Activated T-cell treated with anti-CD3 and anti-CD28 coated beads for 1 hour (primary cell): ENCODE data around the gene CAPN13.

Source experiments
- DNase-seq: peaks from one replicate; pipeline ENCODE4 v3.0.0-alpha.2; 2020; ENCODE audit warnings: low read depth

Gene CAPN13, protein sequence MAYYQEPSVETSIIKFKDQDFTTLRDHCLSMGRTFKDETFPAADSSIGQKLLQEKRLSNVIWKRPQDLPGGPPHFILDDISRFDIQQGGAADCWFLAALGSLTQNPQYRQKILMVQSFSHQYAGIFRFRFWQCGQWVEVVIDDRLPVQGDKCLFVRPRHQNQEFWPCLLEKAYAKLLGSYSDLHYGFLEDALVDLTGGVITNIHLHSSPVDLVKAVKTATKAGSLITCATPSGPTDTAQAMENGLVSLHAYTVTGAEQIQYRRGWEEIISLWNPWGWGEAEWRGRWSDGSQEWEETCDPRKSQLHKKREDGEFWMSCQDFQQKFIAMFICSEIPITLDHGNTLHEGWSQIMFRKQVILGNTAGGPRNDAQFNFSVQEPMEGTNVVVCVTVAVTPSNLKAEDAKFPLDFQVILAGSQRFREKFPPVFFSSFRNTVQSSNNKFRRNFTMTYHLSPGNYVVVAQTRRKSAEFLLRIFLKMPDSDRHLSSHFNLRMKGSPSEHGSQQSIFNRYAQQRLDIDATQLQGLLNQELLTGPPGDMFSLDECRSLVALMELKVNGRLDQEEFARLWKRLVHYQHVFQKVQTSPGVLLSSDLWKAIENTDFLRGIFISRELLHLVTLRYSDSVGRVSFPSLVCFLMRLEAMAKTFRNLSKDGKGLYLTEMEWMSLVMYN

DNA sequence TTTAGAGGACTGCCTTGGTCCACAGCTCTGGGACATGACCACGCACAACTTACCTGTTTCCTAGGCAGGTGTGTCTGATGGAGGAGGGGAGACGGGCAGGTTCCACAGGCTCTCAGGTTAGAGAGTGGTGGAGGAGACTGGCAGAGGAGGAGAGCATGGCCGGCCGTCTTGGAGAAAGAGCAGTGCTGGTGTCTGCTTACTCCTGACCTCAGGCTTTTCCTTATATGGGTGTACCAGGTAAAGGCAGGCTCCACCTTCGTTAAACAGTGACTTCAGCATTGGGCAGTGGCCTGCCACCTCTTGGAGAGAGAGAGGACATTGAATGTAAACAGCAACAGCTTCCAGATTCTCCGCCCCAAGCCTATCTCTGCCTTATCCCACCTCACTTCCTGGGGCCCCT is at the start of gene CAPN13:
TSS of gene CAPN13 (minus strand) at position 198 of the 400 bp plus-strand sequence. CDS start 20,121 bp downstream, outside the sequence.
- DNase-seq = no peak

DNA sequence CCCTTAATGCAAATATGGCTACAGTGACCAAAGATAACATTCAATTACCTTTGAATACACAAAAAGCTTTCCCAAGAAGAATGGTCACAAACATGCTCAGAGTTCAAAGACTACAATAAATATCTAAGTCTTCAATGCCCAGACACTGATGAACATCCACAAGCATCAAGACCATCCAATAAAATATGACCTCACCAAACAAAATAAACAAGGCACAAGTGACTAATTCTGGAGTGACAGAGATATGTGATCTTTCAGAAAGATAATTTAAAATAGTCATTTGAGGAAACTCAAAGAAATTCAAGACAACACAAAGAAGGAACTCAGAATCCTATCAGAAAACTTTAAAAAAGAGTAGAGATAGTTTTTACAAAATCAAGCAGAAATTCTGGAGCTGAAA is 40.6 kb upstream of the CAPN13 start:
- no peak for DNase-seq

- DNase-seq = no peak
Observed at GRCh38 chr2:30847329-30847728, 40.1 kb upstream of the CAPN13 start.

DNA sequence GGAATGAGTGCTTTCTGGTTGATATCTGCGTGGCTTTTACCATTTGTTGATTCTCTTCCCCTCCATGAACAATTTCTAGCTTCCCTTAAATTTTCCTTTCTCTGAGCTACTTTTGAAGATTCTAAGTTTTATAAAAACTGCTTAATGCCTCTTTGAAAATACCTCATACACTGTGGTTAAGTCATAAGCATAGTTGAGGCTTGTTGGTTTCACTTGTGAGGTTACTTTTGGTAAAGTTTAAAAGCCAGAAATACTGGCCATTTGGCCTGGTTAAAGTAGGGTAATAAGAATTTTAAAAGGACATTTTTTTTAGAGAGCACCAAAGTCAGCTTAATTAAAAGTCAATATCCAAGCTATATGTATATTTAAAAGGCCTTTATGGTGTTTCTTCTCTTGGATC is 21.3 kb upstream of the CAPN13 start:
- no peak for DNase-seq

- DNase-seq = no peak
Observed at GRCh38 chr2:30826916-30827315, 19.7 kb upstream of the CAPN13 start.

- DNase-seq = no peak
Observed at GRCh38 chr2:30826481-30826880, 19.2 kb upstream of the CAPN13 start.

DNA sequence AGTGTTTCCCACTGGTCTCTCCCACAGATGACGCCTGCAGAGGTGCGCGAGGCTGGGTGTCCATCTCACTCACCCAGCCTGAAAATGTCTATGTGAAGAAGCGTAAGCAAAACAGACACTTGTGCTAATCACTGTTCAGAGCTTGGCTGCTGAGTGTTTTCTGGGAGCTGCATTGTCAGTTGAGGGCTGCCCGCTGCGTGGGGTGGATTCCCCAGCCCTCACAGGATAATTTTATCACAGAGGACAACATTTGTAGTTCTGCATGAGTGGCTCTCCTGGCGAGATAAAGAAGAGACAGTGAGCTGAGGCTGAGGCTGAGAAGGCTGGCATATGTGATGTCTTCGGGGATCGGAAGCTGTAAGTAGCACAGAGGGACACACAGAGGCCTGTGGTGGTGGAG is 16.2 kb upstream of the CAPN13 start:
- DNase-seq = no peak

DNA sequence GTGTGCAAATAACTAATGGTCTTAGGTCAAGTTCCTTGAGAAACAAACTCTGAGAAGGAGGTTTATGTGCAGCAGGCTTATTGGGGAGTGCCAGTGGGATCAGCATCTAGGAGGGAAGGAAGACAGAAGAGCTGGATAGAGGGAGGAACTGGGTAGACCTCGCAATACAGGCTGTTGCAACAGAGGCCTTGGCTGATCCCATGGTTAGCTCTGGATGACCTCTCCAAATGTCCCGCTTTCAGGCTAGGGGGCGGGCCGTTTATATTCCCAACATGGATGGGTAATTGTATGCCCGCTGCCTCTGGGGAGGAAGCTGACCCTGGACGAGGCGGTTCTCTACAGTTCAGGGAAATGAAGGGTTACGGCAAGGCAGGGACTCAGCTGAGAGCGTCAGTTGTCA is 14.7 kb upstream of the CAPN13 start:
- DNase-seq = no peak

DNA sequence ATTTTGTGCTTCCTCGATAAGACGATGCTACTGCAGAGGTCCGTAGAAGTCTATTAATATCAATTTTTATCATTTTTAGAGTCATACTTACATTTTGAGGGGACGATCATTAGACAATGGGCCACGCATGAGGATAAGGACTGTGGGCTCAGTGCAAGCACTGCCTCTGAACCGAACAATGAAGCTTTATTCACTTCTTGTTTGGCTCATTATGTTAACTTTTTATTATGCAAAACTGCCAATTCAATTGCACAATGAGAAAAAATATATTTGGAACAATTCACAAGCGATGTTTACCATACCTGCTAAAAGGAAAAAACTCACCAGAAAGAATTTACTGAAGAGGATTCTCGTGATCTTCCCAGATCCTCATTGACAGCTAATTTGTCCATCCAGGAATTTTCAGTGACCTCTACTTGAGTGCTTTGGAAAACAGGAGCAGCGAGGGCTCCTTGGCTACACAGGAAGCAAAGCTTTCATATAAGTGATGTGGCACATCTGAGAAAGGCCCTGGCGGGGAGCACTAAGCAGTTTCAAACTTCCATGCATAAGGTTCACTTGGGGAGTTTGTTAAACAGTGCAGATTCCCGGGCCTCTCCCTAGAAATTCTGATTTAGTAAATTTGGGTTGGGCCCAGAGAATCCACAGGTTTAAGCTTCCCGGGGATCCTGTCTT is 13.3 kb upstream of the CAPN13 start:
- DNase-seq = no peak

GRCh38 chr2:30809938-30810337 is 2.7 kb upstream of the CAPN13 start:
- DNase-seq = no peak

- no peak for DNase-seq
Observed at GRCh38 chr2:30808695-30809094, 1.4 kb upstream of the CAPN13 start.

DNA sequence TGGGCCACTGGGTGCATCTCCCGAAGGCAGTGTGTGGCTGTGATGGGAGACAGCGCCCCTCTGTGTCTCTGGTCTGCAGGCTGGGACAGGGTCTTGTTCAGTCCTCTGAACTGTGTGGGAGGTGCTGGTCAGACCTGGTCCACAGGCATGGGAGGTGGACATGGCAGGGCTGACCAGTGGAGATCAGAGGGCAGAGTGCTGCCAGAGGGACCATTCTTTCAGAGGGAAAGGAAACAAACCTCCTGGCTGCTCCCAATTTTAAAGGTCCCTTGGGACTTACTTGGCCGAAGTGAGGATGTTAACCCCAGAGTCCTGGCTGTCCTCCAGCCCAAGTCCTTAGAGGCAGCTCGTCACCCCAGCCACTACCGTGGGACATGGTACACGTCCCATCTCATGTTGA is 4.0 kb downstream of the CAPN13 start:
- DNase-seq = no peak

- no peak for DNase-seq
Observed at GRCh38 chr2:30802611-30803010, 4.6 kb downstream of the CAPN13 start.

DNA sequence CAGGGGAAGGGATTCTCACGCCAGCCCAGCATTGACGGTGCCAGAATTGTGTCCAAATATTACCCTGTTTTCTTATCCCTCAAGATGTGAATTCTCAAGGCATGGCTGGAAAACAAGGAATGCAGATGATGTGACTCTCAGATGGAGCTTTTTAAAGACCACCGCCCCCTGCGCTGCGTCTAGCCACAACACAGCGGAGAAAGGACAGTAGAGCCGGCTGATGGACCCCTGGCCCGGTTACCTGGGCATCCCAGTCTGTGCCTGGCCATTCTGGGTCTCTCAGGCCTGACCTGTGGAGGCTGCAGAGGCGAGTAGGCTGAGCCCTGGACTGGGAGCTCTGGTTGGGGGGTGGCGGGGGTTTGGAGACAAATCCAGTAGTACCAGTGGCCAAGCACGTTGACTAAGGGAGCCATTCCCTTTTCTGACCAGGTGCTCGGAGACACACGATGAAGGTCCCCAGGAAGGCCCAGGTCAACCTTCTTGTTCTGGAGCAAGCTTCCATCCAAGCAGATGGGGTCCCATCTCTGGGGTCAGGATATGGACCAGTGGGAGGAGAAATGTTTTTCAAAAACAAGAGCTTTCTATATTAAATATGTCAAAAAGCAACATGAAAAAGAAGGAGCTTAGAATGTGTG is 5.3 kb downstream of the CAPN13 start:
- DNase-seq = no peak

DNA sequence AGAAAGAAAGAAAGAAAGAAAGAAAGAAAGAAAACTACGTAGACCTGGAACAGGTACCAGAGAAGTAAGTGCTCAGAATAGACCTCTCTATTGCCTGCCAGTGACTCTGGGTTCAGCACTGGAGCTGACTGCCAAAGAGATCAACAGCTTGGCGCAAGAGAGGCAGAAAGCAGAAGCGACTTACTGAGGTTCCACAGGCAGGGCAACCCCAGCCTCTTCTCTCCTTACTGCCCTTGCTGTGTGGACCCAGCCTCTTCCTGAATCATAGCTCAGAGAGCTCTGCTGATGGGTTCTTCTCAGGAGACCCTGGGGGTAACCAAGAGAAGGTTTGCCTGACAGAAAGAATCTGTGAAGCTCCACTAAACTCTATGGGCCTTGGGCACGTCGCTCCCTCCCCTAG is 7.1 kb downstream of the CAPN13 start:
- no peak for DNase-seq

GRCh38 chr2:30799366-30799765 is 7.9 kb downstream of the CAPN13 start:
- no peak for DNase-seq

- DNase-seq = no peak
Observed at GRCh38 chr2:30798536-30798991, 8.7 kb downstream of the CAPN13 start.

DNA sequence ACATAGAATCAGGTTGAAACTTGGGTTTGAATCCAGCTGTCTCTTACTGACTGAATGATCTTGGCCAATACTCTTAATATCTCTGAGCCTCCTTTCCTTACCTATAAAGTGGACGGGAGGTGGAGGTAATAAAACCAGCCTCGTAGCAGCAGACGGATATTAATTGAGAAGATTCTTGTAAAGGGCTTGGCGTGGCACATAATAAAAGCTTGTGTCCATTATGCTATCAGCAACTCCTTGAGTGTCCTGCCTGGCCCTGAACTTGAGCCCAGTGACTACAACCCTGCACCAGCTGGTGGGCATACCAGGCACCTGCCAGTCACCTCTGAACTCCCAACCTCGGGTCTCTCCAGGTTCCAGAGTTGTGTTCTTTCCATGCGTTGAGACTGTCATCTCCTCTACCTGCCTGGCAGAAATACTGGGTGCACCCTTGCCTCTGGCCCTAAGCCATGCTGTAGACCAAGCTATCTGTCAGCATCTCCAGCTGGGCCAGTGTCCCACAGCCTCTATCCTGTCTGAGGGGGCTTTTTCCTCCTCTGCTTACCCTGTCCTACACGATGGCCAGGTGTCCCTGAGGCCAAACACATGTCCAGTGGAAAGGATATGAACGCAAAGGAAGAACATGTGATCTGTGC is 9.7 kb downstream of the CAPN13 start:
- no peak for DNase-seq

DNA sequence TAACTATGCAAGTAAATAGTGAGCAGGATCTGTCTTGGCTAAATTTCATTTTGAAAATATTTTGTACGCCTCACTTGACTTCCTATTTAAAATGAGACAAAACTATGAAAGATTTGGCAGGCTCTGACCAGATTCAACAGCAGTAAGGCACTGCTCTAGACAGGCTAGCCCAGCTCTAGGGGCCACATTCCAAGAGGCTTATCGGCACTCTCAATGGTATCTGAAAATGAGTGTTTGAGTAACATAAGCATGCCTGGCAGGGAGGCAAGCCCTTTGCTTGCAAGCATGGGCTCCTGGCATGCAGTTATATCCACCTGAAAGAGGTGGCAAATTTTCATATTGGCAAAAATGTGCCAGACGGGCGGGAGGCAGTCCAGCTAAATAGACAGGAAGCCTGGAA is 10.5 kb downstream of the CAPN13 start:
- DNase-seq = no peak

DNA sequence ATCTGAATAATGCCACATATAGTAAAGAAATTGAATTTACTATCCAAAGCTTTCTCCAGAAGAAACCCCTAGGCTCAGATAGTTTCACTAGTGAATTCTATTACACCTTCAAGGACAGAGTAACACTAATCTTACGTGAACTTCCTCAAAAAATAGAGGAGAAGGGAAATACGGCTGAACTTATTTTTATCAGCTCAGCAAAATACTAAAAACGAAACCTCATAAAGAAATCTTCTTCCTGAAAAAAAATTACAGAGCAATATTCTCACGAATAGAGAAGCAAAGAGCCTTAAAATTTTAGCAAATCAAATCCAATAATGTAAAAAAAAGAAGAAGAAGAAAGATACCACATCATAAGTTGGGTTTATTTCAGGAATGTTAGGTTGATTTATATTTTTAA is 14.7 kb downstream of the CAPN13 start:
- no peak for DNase-seq

DNA sequence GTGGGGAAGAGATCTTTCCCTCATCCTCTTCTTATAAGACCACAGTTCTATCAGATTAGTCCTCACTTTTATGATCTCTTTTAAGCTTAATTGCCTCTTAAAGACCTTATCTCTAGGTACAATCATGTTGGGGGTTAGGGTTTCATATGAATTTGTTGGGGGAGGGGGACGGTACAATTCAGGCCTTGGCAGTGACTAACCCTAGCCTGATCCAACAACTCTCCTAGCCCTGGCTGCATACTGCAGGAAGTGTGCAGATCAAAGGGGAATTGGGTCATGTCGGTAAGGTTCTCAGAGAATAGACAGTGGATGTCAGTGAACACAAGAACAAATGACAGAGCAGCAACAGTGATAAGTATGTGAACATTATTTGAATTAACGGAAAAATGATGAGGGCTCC is 16.4 kb downstream of the CAPN13 start:
- no peak for DNase-seq

DNA sequence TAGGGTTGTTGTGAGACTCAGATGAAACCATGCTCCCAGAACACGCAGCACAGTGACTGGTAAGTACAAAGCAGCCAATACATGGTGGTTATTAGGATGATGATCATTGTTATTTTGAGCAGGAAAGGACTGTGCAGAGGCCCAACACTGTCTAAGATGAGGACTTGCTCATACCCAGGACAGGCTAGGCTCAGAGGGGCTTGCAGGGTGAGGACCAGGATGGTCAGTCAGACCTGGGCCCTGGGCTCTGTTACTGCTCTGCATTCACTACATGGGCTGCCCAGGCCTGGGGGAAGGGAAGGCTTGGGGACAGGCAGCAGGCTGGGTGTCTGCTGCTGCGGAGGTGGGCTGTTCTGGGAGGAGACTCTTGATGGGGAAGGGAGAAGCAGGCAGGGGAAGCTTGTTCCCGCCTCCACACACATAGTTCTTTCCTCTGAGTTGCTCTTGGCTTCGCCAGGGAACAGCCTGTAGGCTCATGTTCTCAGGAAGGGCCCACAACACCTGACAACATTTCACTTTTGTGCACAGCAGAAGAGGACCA is 17.5 kb downstream of the CAPN13 start:
- DNase-seq = no peak
